Keratinocyte (primary cell): Measurements from ENCODE around the gene CNOT8. TPM values are rescaled to one million over a fixed set of nuclear protein-coding genes. Genes with fewer than 3 reads are reported as not detected.
A peak's percentile ranks its signal among the peaks of the same experiment; 100 is the strongest.

ENCODE experiments used
- DNase-seq: peaks from one replicate; pipeline ENCODE4 v3.0.0-alpha.2; 2011; ENCODE audit warnings: low read depth, missing footprints, low spot score
- FAIRE-seq: peaks from 2 replicates; lab custom pipeline; 2011; peaks lifted over from hg19 to GRCh38; lab: Jason Lieb, UNC
- H2AFZ ChIP-seq: 2 replicates; pipeline ENCODE4 v1.6.0; 2012; ENCODE audit warnings: low read length, control low read depth, inconsistent platforms; ENCODE audit not compliant: control insufficient read depth
- H3K27ac ChIP-seq: 2 replicates; pipeline ENCODE4 v1.5.1; 2011; ENCODE audit warnings: low read length; ENCODE audit not compliant: control insufficient read depth, insufficient read depth
- H3K27me3 ChIP-seq: 3 replicates; pipeline ENCODE4 v1.6.0; 2011; ENCODE audit warnings: low read length; ENCODE audit not compliant: control insufficient read depth, insufficient read depth; ENCODE audit errors: extremely low read depth
- H3K36me3 ChIP-seq, 2 experiments: 2 replicates in 1 of 2; 3 replicates in 1 of 2; pipeline ENCODE4 v1.5.1; 2011; ENCODE audit warnings: low read length in 2 of 2, mild to moderate bottlenecking in 1 of 2; ENCODE audit not compliant: control insufficient read depth in 2 of 2, insufficient read depth in 2 of 2; ENCODE audit errors: extremely low read depth in 1 of 2
- H3K4me1 ChIP-seq: 3 replicates; pipeline ENCODE4 v1.5.1; 2011; ENCODE audit warnings: low read length; ENCODE audit not compliant: control insufficient read depth, insufficient read depth; ENCODE audit errors: extremely low read depth
- H3K4me2 ChIP-seq: 3 replicates; pipeline ENCODE4 v1.6.0; 2011; ENCODE audit warnings: low read depth, low read length; ENCODE audit not compliant: control insufficient read depth, insufficient read depth; ENCODE audit errors: extremely low read depth
- H3K4me3 ChIP-seq, 3 experiments: fragments of 200-600 bp in 1 of 3; sonication (generic) in 1 of 3; 2 replicates in 2 of 3; 3 replicates in 1 of 3; pipeline ENCODE4 v1.5.1; 2011 to 2016; ENCODE audit warnings: low read length in 3 of 3, mild to moderate bottlenecking in 3 of 3, control low read depth in 2 of 3, inconsistent platforms in 1 of 3, low read depth in 1 of 3, mixed read lengths in 1 of 3, mixed run types in 1 of 3, moderate library complexity in 1 of 3; ENCODE audit not compliant: control insufficient read depth in 2 of 3, insufficient read depth in 2 of 3; ENCODE audit errors: extremely low read depth in 1 of 3
- H3K79me2 ChIP-seq: 2 replicates; pipeline ENCODE4 v1.6.0; 2012; ENCODE audit warnings: low read length; ENCODE audit not compliant: control insufficient read depth, insufficient read depth
- H3K9ac ChIP-seq: 3 replicates; pipeline ENCODE4 v1.6.0; 2011; ENCODE audit warnings: low read length; ENCODE audit not compliant: control insufficient read depth, insufficient read depth; ENCODE audit errors: extremely low read depth
- H3K9me1 ChIP-seq: 3 replicates; pipeline ENCODE4 v1.6.0; 2011; ENCODE audit warnings: low read length; ENCODE audit not compliant: control insufficient read depth, insufficient read depth; ENCODE audit errors: extremely low read depth
- H3K9me3 ChIP-seq: 2 replicates; pipeline ENCODE4 v1.5.1; 2012; ENCODE audit warnings: low read depth, low read length; ENCODE audit not compliant: control insufficient read depth
- H4K20me1 ChIP-seq: 3 replicates; pipeline ENCODE4 v1.6.0; 2011; ENCODE audit warnings: low read length; ENCODE audit not compliant: control insufficient read depth, insufficient read depth; ENCODE audit errors: extremely low read depth
- EZH2 ChIP-seq: IDR thresholded peaks from one replicate; pipeline ENCODE4 v1.6.1; 2012; ENCODE audit warnings: inconsistent platforms, mild to moderate bottlenecking, low read length, moderate library complexity
- dilution Hi-C: fragments of 300-500 bp; cut with MboI; formaldehyde crosslinking; loops from one replicate; pipeline ENCODE4 v1.7.0; 2020; ENCODE audit warnings: low sequenced_read_pairs; ENCODE audit not compliant: extremely low pct_ligation_motif_present
- polyA plus RNA-seq, 5 experiments: library from polyadenylated mRNA; depleted of rRNA in 3 of 5; stranded (reverse) in 3 of 5; stranded (forward) in 1 of 5; unstranded in 1 of 5; fragments of >200 nt; gene quantifications; 1 replicate in 1 of 5; 2 replicates in 3 of 5; 3 replicates in 1 of 5; pipeline versions ENCODE4 v1.2.1 to v1.2.3, GENCODE V29; 2011 to 2012; ENCODE audit warnings: missing spikeins in 2 of 5, low read depth in 1 of 5, low replicate concordance in 1 of 5
- TF ChIP-seq, protein P1 (sequence below), 3 experiments: IDR thresholded peaks in 1 of 3; conservative IDR thresholded peaks in 1 of 3; optimal IDR thresholded peaks in 1 of 3; 2 replicates in 2 of 3; 3 replicates in 1 of 3; pipeline versions ENCODE3 to v1.5.1; 2011; ENCODE audit warnings: low read length in 3 of 3, mild to moderate bottlenecking in 3 of 3, moderate library complexity in 2 of 3, control low read depth in 1 of 3, inconsistent platforms in 1 of 3; ENCODE audit not compliant: insufficient read depth in 2 of 3; ENCODE audit errors: extremely low read depth in 1 of 3

Gene CNOT8
- polyA plus RNA-seq, 1 donor (not counting 4 experiments of a cell fraction or from before 2014, with no cell fraction given) = 44.5 TPM

- peaks cover 13 to 27% of the 10 kb centered on the region in 2 experiments for H3K36me3 ChIP-seq
- H2AFZ ChIP-seq = no peak overlapping the region
- TF ChIP-seq EZH2 = no peak
- TF ChIP-seq, protein P1, sequence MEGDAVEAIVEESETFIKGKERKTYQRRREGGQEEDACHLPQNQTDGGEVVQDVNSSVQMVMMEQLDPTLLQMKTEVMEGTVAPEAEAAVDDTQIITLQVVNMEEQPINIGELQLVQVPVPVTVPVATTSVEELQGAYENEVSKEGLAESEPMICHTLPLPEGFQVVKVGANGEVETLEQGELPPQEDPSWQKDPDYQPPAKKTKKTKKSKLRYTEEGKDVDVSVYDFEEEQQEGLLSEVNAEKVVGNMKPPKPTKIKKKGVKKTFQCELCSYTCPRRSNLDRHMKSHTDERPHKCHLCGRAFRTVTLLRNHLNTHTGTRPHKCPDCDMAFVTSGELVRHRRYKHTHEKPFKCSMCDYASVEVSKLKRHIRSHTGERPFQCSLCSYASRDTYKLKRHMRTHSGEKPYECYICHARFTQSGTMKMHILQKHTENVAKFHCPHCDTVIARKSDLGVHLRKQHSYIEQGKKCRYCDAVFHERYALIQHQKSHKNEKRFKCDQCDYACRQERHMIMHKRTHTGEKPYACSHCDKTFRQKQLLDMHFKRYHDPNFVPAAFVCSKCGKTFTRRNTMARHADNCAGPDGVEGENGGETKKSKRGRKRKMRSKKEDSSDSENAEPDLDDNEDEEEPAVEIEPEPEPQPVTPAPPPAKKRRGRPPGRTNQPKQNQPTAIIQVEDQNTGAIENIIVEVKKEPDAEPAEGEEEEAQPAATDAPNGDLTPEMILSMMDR (optimal IDR thresholded peaks at IDR 0.05 in 1 of 3, IDR thresholded peaks at IDR 0.05 in 1 of 3, conservative IDR thresholded peaks at IDR 0.05 in 1 of 3; ENCODE audit: extremely low read depth in 1 of 3, insufficient read depth in 2 of 3, low read length in 3 of 3) = peak in 1 of 3 experiments; percentile 21
- DNase-seq (no peak), FAIRE-seq (no peak)
- H3K9me1 ChIP-seq = no peaks in the 10 kb centered on the region
- no peaks in the 10 kb centered on the region for H3K79me2 ChIP-seq
- H3K27me3 ChIP-seq = no peaks in the 10 kb centered on the region
- peaks cover 17% of the 10 kb centered on the region for H3K4me1 ChIP-seq
- H3K9ac ChIP-seq = no peak overlapping the region
- H3K4me2 ChIP-seq = no peak overlapping the region
- H3K9me3 ChIP-seq = no peaks in the 10 kb centered on the region
- no peaks in the 10 kb centered on the region for H4K20me1 ChIP-seq
- dilution Hi-C loops = no loop called here
- H3K4me3 ChIP-seq = no peak overlapping the region
- H3K27ac ChIP-seq = no peak overlapping the region
Observed at GRCh38 chr5:154823605-154824004, 34.8 kb upstream of the CNOT8 start.

DNA sequence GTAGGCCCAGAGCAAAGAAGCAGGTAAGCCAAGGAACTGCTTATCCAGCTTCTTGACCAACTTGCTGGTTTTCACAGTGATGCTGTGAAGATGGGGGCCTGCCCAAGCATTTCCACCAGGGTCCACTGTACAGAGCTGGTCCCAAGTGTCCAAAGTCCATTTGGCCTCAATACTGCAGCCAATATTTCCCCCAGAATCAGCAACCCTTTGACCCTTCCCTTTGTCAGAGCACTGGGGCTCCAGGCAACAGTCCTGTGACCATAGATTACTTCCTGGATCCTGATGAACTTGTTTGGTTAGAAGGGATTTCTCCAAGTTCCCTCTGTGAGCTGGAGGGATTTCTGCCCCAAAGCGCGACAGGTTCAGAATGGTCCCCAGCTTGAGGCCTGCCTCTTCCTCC, 34.4 kb upstream of the CNOT8 start:
- Histone ChIP-seq H3K4me3 (no peak overlapping the region), H3K4me1 (peaks cover 22% of the 10 kb centered on the region), H4K20me1 (no peaks in the 10 kb centered on the region), H3K79me2 (no peaks in the 10 kb centered on the region), H3K9me1 (no peaks in the 10 kb centered on the region), H3K9me3 (no peaks in the 10 kb centered on the region), H3K27me3 (no peaks in the 10 kb centered on the region), H3K36me3 (peaks cover 13 to 24% of the 10 kb centered on the region in 2 experiments), H3K4me2 (no peak overlapping the region), H3K27ac (no peak overlapping the region), H3K9ac (no peak overlapping the region), H2AFZ (no peak overlapping the region)
- FAIRE-seq = no peak
- no peak for TF ChIP-seq EZH2
- TF ChIP-seq, protein P1 (optimal IDR thresholded peaks at IDR 0.05 in 1 of 3, IDR thresholded peaks at IDR 0.05 in 1 of 3, conservative IDR thresholded peaks at IDR 0.05 in 1 of 3; ENCODE audit: extremely low read depth in 1 of 3, insufficient read depth in 2 of 3, low read length in 3 of 3) = no peak
- DNase-seq = no peak
- dilution Hi-C loops = no loop called here
